GM12875 (cell line): ENCODE data around the gene NADK.

Source experiments
- H3K4me3 ChIP-seq: one replicate; pipeline ENCODE4 v1.5.1; 2011; ENCODE audit warnings: low read depth, low read length, control low read depth
- CTCF ChIP-seq: IDR thresholded peaks from 2 replicates; pipeline ENCODE4 v1.5.1; 2011; ENCODE audit warnings: low read depth, mild to moderate bottlenecking, control low read depth, inconsistent platforms, low read length, moderate library complexity, borderline replicate concordance; ENCODE audit not compliant: insufficient read depth

NADK gene

GRCh38 chr1:1815606-1816281 is 37.5 kb upstream of the NADK start:
- TF ChIP-seq CTCF = no peak
- no peak overlapping the region for H3K4me3 ChIP-seq

- no peak overlapping the region for H3K4me3 ChIP-seq
- TF ChIP-seq CTCF = no peak
Observed at GRCh38 chr1:1809489-1809888, 31.2 kb upstream of the NADK start.

GRCh38 chr1:1808206-1808605 is 29.9 kb upstream of the NADK start:
- no peak for TF ChIP-seq CTCF
- no peak overlapping the region for H3K4me3 ChIP-seq

- no peak for TF ChIP-seq CTCF
- no peak overlapping the region for H3K4me3 ChIP-seq
Observed at GRCh38 chr1:1806890-1807289, 28.6 kb upstream of the NADK start.

DNA sequence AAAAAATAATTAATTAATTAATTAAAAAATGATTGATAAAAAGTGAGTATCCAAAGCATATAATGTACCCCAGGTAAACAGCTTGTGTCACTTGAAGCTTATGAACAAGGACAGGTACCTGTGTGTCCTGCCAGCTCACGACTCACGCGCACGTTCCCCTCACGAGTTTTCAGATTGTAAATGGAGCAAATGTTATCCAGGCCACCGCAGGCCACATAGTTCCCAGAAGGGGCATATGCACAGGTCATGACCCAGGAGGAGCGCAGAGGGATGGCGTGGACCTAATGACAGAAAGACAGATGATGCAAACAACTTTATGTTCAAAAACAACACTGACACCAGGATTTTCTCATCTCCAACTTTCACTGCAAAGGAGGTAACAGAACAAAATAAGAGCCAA is 26.0 kb upstream of the NADK start:
- no peak for TF ChIP-seq CTCF

DNA sequence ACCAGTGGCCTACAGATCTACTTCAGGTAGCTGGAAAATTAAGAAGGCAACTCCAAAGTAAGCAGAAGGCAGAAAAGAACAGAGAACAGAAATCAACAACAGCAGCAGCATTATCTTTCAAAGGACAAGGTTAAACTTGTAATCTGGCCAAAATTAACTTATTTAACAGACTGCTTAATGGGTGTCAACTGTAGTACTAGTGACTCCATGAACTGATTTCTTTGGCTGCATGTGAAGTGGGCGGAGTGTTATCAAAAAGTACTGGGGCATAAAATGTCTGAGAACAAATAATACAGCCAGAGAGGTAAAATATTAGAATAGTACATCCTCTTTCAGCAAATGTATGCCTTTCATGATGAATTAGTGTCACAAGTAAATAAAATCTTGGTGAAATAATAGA is 24.6 kb upstream of the NADK start:
- no peak for TF ChIP-seq CTCF
- no peak overlapping the region for H3K4me3 ChIP-seq

More for the DNA sequence above, 26.0 kb upstream of the NADK start:
- H3K4me3 ChIP-seq = no peak overlapping the region

- no peak overlapping the region for H3K4me3 ChIP-seq
- TF ChIP-seq CTCF = no peak
Observed at GRCh38 chr1:1799716-1800115, 21.4 kb upstream of the NADK start.
